ENCODE data around the gene HDGFL2. TPM values are rescaled to one million over a fixed set of nuclear protein-coding genes. Genes with fewer than 3 reads are reported as not detected.

HDGFL2 gene
- total RNA-seq, 2 donors from 2014 or later: 24.9 to 33.6 TPM

DNA sequence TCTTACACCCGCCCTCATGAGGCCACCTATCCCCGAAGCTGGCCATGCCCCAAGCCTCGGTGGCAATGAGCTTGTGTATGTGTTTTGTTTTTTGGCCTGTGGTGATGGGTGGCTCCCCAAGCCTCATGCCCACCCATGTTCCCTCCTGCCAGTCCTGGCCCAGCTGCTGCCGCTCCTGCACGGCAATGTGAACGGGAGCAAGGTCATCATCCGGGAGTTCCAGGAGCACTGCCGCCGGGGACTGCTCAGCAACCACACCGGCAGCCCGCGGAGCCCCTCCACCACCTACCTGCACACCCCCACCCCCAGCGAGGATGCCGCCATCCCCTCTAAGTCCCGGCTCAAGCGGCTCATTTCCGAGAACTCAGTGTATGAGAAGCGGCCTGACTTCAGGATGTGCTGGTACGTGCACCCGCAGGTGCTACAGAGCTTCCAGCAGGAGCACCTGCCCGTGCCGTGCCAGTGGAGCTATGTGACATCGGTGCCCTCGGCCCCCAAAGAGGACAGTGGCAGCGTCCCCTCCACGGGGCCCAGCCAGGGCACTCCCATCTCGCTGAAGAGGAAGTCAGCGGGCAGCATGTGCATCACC is 39.1 kb upstream of the HDGFL2 start:
- intact Hi-C loops (cut with DNase I): no loop called here
- 92 to 93% methylated on average over 6 to 28 of the region's 28 CpGs for WGBS, 2 donors
- no peak overlapping the region for H3K4me3 ChIP-seq

DNA sequence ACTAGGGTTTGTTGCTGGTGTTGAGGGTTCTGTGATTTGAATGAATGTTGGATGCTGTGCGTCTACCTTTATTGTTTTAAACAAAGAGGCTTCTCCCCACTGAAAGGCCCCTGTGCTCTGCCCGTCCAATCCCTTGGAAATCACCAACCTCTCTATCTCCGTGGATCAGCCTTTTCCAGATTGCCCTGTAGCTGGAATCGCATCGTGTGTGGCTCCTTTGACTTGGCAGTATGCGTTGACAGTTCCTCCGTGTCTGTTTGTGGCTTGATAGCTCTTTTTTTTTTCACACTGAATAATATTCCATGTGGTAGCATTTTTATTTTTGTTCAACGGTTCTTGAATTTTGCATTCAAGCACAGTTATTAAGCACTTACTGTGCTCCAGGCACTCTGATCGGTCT is 37.7 kb upstream of the HDGFL2 start:
- DNase-seq: no peak
- H3K9me3 ChIP-seq: no peaks in the 10 kb centered on the region
- TF ChIP-seq POLR2A (IDR thresholded peaks at IDR 0.05): no peak
- TF ChIP-seq, protein P1, sequence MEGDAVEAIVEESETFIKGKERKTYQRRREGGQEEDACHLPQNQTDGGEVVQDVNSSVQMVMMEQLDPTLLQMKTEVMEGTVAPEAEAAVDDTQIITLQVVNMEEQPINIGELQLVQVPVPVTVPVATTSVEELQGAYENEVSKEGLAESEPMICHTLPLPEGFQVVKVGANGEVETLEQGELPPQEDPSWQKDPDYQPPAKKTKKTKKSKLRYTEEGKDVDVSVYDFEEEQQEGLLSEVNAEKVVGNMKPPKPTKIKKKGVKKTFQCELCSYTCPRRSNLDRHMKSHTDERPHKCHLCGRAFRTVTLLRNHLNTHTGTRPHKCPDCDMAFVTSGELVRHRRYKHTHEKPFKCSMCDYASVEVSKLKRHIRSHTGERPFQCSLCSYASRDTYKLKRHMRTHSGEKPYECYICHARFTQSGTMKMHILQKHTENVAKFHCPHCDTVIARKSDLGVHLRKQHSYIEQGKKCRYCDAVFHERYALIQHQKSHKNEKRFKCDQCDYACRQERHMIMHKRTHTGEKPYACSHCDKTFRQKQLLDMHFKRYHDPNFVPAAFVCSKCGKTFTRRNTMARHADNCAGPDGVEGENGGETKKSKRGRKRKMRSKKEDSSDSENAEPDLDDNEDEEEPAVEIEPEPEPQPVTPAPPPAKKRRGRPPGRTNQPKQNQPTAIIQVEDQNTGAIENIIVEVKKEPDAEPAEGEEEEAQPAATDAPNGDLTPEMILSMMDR (IDR thresholded peaks at IDR 0.05): no peak
- H3K27ac ChIP-seq: no peak overlapping the region
- H3K4me3 ChIP-seq: no peak overlapping the region
- WGBS, 2 donors: 91 to 93% methylated on average over 9 of the region's 9 CpGs
- no peaks in the 10 kb centered on the region for H3K27me3 ChIP-seq
- intact Hi-C loops (cut with DNase I): no loop called here
- ATAC-seq: no peak
- no peaks in the 10 kb centered on the region for H3K36me3 ChIP-seq (replicated peaks in 1 of 2; ENCODE audit: insufficient read depth in 1 of 2, low read depth in 2 of 2)
- no peaks in the 10 kb centered on the region for H3K4me1 ChIP-seq

More for the DNA sequence above, 39.1 kb upstream of the HDGFL2 start:
- H3K36me3 ChIP-seq (replicated peaks in 1 of 2; ENCODE audit: insufficient read depth in 1 of 2, low read depth in 2 of 2): no peaks in the 10 kb centered on the region
- ATAC-seq (no peak), DNase-seq (no peak)
- H3K27ac ChIP-seq: no peak overlapping the region
- H3K27me3 ChIP-seq: no peaks in the 10 kb centered on the region
- no peaks in the 10 kb centered on the region for H3K9me3 ChIP-seq
- no peaks in the 10 kb centered on the region for H3K4me1 ChIP-seq
- TF ChIP-seq POLR2A (IDR thresholded peaks at IDR 0.05): no peak
- TF ChIP-seq, protein P1 (IDR thresholded peaks at IDR 0.05): no peak

DNA sequence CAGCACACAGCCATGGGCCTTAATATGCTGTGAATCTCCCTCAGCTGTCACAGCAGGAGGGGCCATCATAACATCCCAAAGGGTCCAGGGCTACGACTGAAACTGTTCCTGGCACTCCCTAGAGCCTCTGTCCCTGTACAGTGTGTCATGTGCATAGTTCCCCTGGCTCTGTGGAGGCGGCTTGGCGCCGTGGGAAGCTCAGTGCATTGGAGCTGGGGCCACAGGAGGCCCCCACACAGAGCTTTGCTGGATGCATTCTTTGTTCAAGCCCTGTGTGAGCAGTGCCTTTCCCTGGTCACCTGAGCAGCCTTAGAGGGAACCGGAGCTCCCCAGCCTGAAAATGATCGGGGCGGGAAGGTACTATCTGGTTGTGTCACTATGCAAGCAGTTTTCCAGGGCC is 35.9 kb upstream of the HDGFL2 start:
- no peaks in the 10 kb centered on the region for H3K4me1 ChIP-seq
- H3K36me3 ChIP-seq (replicated peaks in 1 of 2; ENCODE audit: insufficient read depth in 1 of 2, low read depth in 2 of 2): no peaks in the 10 kb centered on the region
- H3K9me3 ChIP-seq: no peaks in the 10 kb centered on the region
- intact Hi-C loops (cut with DNase I): no loop called here
- 91 to 94% methylated on average over 7 of the region's 7 CpGs for WGBS, 2 donors
- no peaks in the 10 kb centered on the region for H3K27me3 ChIP-seq
- peak; percentile 18 for ATAC-seq
- H3K27ac ChIP-seq: no peak overlapping the region
- H3K4me3 ChIP-seq: no peak overlapping the region
- TF ChIP-seq POLR2A (IDR thresholded peaks at IDR 0.05): no peak
- TF ChIP-seq, protein P1 (IDR thresholded peaks at IDR 0.05): no peak
- DNase-seq: no peak

DNA sequence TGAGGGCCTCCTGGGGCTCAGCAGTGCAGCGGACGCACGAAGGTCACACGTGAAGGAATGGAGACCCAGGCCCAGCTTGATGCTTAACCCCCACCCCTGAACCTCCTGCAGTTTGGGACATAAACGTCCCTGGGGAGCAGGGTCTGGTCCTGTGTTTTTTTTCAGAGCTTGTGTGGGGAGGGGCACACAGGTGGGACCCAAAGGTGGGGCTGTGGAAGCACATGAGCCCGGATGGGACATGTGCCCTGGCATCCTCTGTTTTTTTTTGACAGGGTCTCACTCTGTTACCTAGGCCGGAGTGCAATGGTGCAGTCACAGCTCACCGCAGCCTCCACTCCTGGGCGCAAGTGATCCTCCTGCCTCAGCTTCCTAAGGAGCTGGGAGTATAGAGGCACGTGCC is 35.0 kb upstream of the HDGFL2 start:
- no peak overlapping the region for H3K4me3 ChIP-seq
- no peaks in the 10 kb centered on the region for H3K4me1 ChIP-seq
- H3K27me3 ChIP-seq: no peaks in the 10 kb centered on the region
- no peaks in the 10 kb centered on the region for H3K9me3 ChIP-seq
- 86 to 95% methylated on average over 10 of the region's 10 CpGs for WGBS, 2 donors
- no peak overlapping the region for H3K27ac ChIP-seq
- DNase-seq (no peak), ATAC-seq (no peak)
- intact Hi-C loops (cut with DNase I): no loop called here
- no peaks in the 10 kb centered on the region for H3K36me3 ChIP-seq (replicated peaks in 1 of 2; ENCODE audit: insufficient read depth in 1 of 2, low read depth in 2 of 2)
- no peak for TF ChIP-seq POLR2A (IDR thresholded peaks at IDR 0.05)
- TF ChIP-seq, protein P1 (IDR thresholded peaks at IDR 0.05): no peak

DNA sequence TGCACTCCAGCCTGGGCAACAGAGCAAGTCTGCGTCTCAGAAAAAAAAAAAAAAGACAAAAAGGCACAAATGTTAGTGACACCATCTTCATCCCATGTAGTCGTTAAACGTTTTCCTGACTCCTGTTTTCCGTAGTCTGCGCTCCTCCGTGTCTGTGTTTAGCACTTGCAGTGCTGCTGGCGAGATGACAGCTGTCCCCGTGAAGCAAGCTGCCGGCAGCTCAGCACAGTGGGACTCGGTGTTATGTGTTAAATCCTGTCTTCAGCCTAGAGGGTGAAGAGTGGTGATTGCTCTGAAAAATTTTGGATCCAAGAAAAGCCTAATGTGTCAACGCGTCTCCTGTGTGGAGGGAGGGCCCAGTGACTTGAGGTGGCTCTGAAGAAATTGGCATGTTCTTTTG is 32.9 kb upstream of the HDGFL2 start:
- intact Hi-C loops (cut with DNase I): no loop called here
- no peak for TF ChIP-seq POLR2A (IDR thresholded peaks at IDR 0.05)
- TF ChIP-seq, protein P1 (IDR thresholded peaks at IDR 0.05): no peak
- no peaks in the 10 kb centered on the region for H3K9me3 ChIP-seq
- H3K36me3 ChIP-seq (replicated peaks in 1 of 2; ENCODE audit: insufficient read depth in 1 of 2, low read depth in 2 of 2): no peaks in the 10 kb centered on the region
- H3K27me3 ChIP-seq: no peaks in the 10 kb centered on the region
- H3K4me3 ChIP-seq: no peak overlapping the region
- 82 to 89% methylated on average over 12 of the region's 12 CpGs for WGBS, 2 donors
- ATAC-seq (no peak), DNase-seq (no peak)
- H3K4me1 ChIP-seq: no peaks in the 10 kb centered on the region
- H3K27ac ChIP-seq: no peak overlapping the region
